HepG2 (cell line): ENCODE measurements around the gene OR52N1. TPM values are rescaled to one million over a fixed set of nuclear protein-coding genes. Genes with fewer than 3 reads are reported as not detected.

ENCODE experiments used
- ATAC-seq: fragments of 200-7000 bp; cut with Tn5 transposase; 3 replicates; pipeline ENCODE4 v1.9.1; 2020; ENCODE audit warnings: mild to moderate bottlenecking, moderate library complexity
- Bru-seq: library from RNA; stranded (reverse); fragments of 400-500 nt; gene quantifications from one replicate; lab custom pipeline; 2021; lab: Mats Ljungman, UMichigan
- BruChase-seq, 2 experiments: library from RNA; stranded (reverse); fragments of 400-500 nt; gene quantifications; one replicate each; lab custom pipeline; 2021; lab: Mats Ljungman, UMichigan
- BruUV-seq: library from RNA; stranded (reverse); fragments of 400-500 nt; replicated peaks from 2 replicates; lab custom pipeline; 2021; lab: Mats Ljungman, UMichigan
- CTCF ChIA-PET: fragments of 300-600 bp; formaldehyde crosslinking; extraction: SDS; loops from one replicate; lab custom pipeline; 2021; ENCODE audit warnings: low total read pairs, inconsistent platforms, low intra/inter-chr PET ratio; lab: Yijun Ruan, JAX
- POLR2A ChIA-PET: fragments of 350-600 bp; sonication (Branson Sonifier 250); formaldehyde crosslinking; loops from one replicate; lab custom pipeline; 2020; ENCODE audit warnings: antibody characterized with exemption, inconsistent platforms; lab: Yijun Ruan, JAX
- DNase-seq: peaks from one replicate; pipeline ENCODE4 v3.0.0-alpha.2; 2015; ENCODE audit warnings: low spot score
- FAIRE-seq: peaks from 3 replicates; lab custom pipeline; 2011; peaks lifted over from hg19 to GRCh38; lab: Jason Lieb, UNC
- H2AFZ ChIP-seq: one replicate; pipeline ENCODE4 v1.6.1; 2011; ENCODE audit warnings: low read length, inconsistent platforms
- H3K27ac ChIP-seq: fragments of 300-600 bp; 3 replicates; pipeline ENCODE4 v1.8.0; 2011; ENCODE audit warnings: mixed run types, mild to moderate bottlenecking, mixed read lengths, low read length, inconsistent platforms; ENCODE audit not compliant: insufficient read depth; ENCODE audit errors: extremely low read length
- H3K27me3 ChIP-seq, 2 experiments: fragments of 200-600 bp in 1 of 2; 2 replicates in 1 of 2; 3 replicates in 1 of 2; pipeline versions ENCODE4 v1.6.0 to v1.8.0; 2011; ENCODE audit warnings: low read length in 2 of 2, mild to moderate bottlenecking in 2 of 2, moderate library complexity in 2 of 2, inconsistent platforms in 1 of 2; ENCODE audit not compliant: insufficient read depth in 2 of 2, control insufficient read depth in 1 of 2
- H3K36me3 ChIP-seq, 2 experiments: fragments of 200-600 bp in 1 of 2; replicated peaks in 1 of 2; 2 replicates in 1 of 2; 3 replicates in 1 of 2; pipeline versions ENCODE4 v1.5.1 to v1.8.0; 2011; ENCODE audit warnings: low read length in 2 of 2, inconsistent platforms in 1 of 2; ENCODE audit not compliant: insufficient read depth in 2 of 2, control insufficient read depth in 1 of 2
- H3K4me1 ChIP-seq: 2 replicates; pipeline ENCODE4 v1.5.1; 2012; ENCODE audit warnings: low read length, inconsistent platforms; ENCODE audit not compliant: insufficient read depth
- H3K4me2 ChIP-seq: 2 replicates; pipeline ENCODE4 v1.6.0; 2011; ENCODE audit warnings: low read depth, low read length, inconsistent platforms
- H3K4me3 ChIP-seq, 3 experiments: fragments of 200-600 bp in 1 of 3; sonication (generic), shearing (Covaris generic) in 1 of 3; replicated peaks in 1 of 3; 2 replicates each; pipeline ENCODE4 v1.5.1; 2011 to 2016; ENCODE audit warnings: low read length in 3 of 3, inconsistent platforms in 2 of 3, low read depth in 2 of 3, mild to moderate bottlenecking in 2 of 3, control low read depth in 1 of 3, mixed read lengths in 1 of 3; ENCODE audit not compliant: insufficient read depth in 1 of 3
- H3K79me2 ChIP-seq: one replicate; pipeline ENCODE4 v1.6.1; 2011; ENCODE audit warnings: low read length, inconsistent platforms; ENCODE audit not compliant: insufficient read depth
- H3K9ac ChIP-seq: 2 replicates; pipeline ENCODE4 v1.6.0; 2011; ENCODE audit warnings: mild to moderate bottlenecking, low read depth, low read length, inconsistent platforms; ENCODE audit not compliant: insufficient read depth
- H3K9me3 ChIP-seq: 2 replicates; pipeline ENCODE4 v1.5.1; 2012; ENCODE audit warnings: mild to moderate bottlenecking, low read length
- H4K20me1 ChIP-seq: 2 replicates; pipeline ENCODE4 v1.6.0; 2011; ENCODE audit warnings: inconsistent platforms, mild to moderate bottlenecking, low read length, moderate library complexity; ENCODE audit not compliant: insufficient read depth
- ADNP ChIP-seq: sonication (generic); formaldehyde crosslinking; IDR thresholded peaks from 2 replicates; pipeline ENCODE4 v1.4.0; 2020; ENCODE audit warnings: missing genetic modification reagents
- ARNT ChIP-seq: fragments of 450-650 bp; IDR thresholded peaks from 2 replicates; pipeline ENCODE4 v1.6.1; 2017
- ARNT2 ChIP-seq: sonication (generic); formaldehyde crosslinking; IDR thresholded peaks from 2 replicates; pipeline ENCODE4 v1.8.0; 2022; ENCODE audit warnings: mild to moderate bottlenecking, low read depth, missing genetic modification reagents, moderate library complexity
- KDM5A ChIP-seq: fragments of 200-600 bp; sonication (generic); IDR thresholded peaks from 2 replicates; pipeline ENCODE4 v1.7.0; 2018; ENCODE audit warnings: antibody characterized with exemption, mild to moderate bottlenecking, low read length, borderline replicate concordance
- MED1 ChIP-seq: sonication (generic); formaldehyde crosslinking; IDR thresholded peaks from 2 replicates; pipeline ENCODE4 v1.4.0; 2020; ENCODE audit warnings: missing genetic modification reagents
- NFE2 ChIP-seq: sonication (generic); formaldehyde crosslinking; IDR thresholded peaks from 2 replicates; pipeline ENCODE4 v1.4.0; 2020; ENCODE audit warnings: missing genetic modification reagents
- ZKSCAN1 ChIP-seq: fragments of 150-350 bp; IDR thresholded peaks from 2 replicates; pipeline ENCODE4 v1.6.1; 2014; ENCODE audit warnings: low read length
- ZMYM3 ChIP-seq: sonication (generic); formaldehyde crosslinking; IDR thresholded peaks from 2 replicates; pipeline ENCODE4 v1.5.1; 2020; ENCODE audit warnings: mild to moderate bottlenecking, missing genetic modification reagents
- ZNF251 ChIP-seq: sonication (generic); formaldehyde crosslinking; IDR thresholded peaks from 2 replicates; pipeline ENCODE4 v1.9.0; 2021; ENCODE audit warnings: mild to moderate bottlenecking, missing genetic modification reagents
- ZNF333 ChIP-seq: sonication (generic); formaldehyde crosslinking; IDR thresholded peaks from 2 replicates; pipeline ENCODE4 v1.4.0; 2020; ENCODE audit warnings: mild to moderate bottlenecking, missing genetic modification reagents, borderline replicate concordance
- ZNF33B ChIP-seq: sonication (generic); formaldehyde crosslinking; IDR thresholded peaks from 2 replicates; pipeline ENCODE4 v1.5.1; 2020; ENCODE audit warnings: mild to moderate bottlenecking, missing genetic modification reagents
- ZNF891 ChIP-seq: sonication (generic); formaldehyde crosslinking; IDR thresholded peaks from 2 replicates; pipeline ENCODE4 v1.5.0; 2020; ENCODE audit warnings: mild to moderate bottlenecking, missing genetic modification reagents
- WGBS: methylation state at CpG from one replicate; pipeline ENCODE4 v1.1.6; 2017; ENCODE audit warnings: low lambda C conversion rate; 5-methylcytosine and 5-hydroxymethylcytosine counted together
- in situ Hi-C: cut with HindIII; loops from 2 replicates; pipeline ENCODE4 v1.10.0; 2017; ENCODE audit warnings: low pct_unique_long_range_greater_than_20kb; ENCODE audit not compliant: extremely low pct_ligation_motif_present
- intact Hi-C: fragments of 100-400 bp; cut with micrococcal nuclease; formaldehyde crosslinking; loops from one replicate; pipeline ENCODE4 v1.10.0; 2022; ENCODE audit not compliant: unreplicated experiment
- long read RNA-seq, 2 experiments: library from RNA in 1 of 2; library from polyadenylated mRNA in 1 of 2; stranded (forward) in 1 of 2; unstranded in 1 of 2; transcript quantifications; one replicate each; pipeline ENCODE4 v2.0.0, GENCODE V29; 2019 to 2022
- polyA minus RNA-seq, 3 experiments: library from RNA; depleted of rRNA, polyadenylated mRNA; stranded (reverse); fragments of >200 nt; gene quantifications; 2 replicates each; pipeline ENCODE4 v1.2.3, GENCODE V29; 2011; ENCODE audit warnings: low replicate concordance in 1 of 3
- polyA plus RNA-seq, 8 experiments: library from polyadenylated mRNA; depleted of rRNA in 3 of 8; stranded (reverse) in 7 of 8; unstranded in 1 of 8; fragments of >200 nt; fragmentation: Illumina TruSeq in 4 of 8; extraction: Trizol in 4 of 8; gene quantifications; 2 replicates each; pipeline versions ENCODE4 v1.2.1 to v1.2.3, GENCODE V29; 2011 to 2016; ENCODE audit warnings: low read depth in 4 of 8, missing spikeins in 1 of 8, mixed read lengths in 1 of 8; ENCODE audit not compliant: insufficient read depth in 1 of 8
- total RNA-seq, 5 experiments: library from RNA; depleted of rRNA; stranded (reverse); fragments of >200 nt; fragmentation: Illumina TruSeq; extraction: Trizol; gene quantifications; 2 replicates each; pipeline ENCODE4 v1.2.3, GENCODE V29; 2016; ENCODE audit warnings: low read depth in 1 of 5
- TF ChIP-seq, protein P1 (sequence below), 2 experiments: sonication (generic) in 1 of 2; formaldehyde crosslinking in 1 of 2; IDR thresholded peaks; 2 replicates each; pipeline versions ENCODE4 v1.5.1 to v1.6.1; 2011 to 2020; ENCODE audit warnings: borderline replicate concordance in 1 of 2, low read depth in 1 of 2, low read length in 1 of 2, mild to moderate bottlenecking in 1 of 2, missing genetic modification reagents in 1 of 2, moderate library complexity in 1 of 2
- TF ChIP-seq, protein P2 (sequence below): sonication (generic); formaldehyde crosslinking; IDR thresholded peaks from 2 replicates; pipeline ENCODE4 v1.5.0; 2020; ENCODE audit warnings: mild to moderate bottlenecking, low read depth, missing genetic modification reagents, borderline replicate concordance

OR52N1 gene
- not detected in 2 replicates for total RNA-seq (2016; rRNA removed; fragmentation: Illumina TruSeq; extraction: Trizol)
- total RNA-seq (2016; cell fraction: cytosol; rRNA removed; fragmentation: Illumina TruSeq; extraction: Trizol; ENCODE audit: low read depth), result not detected in 2 replicates
- not detected in 2 replicates for total RNA-seq (2016; cell fraction: insoluble cytoplasmic fraction; rRNA removed; fragmentation: Illumina TruSeq; extraction: Trizol)
- total RNA-seq (2016; cell fraction: membrane; rRNA removed; fragmentation: Illumina TruSeq; extraction: Trizol), result not detected in 2 replicates
- total RNA-seq (2016; cell fraction: nucleus; rRNA removed; fragmentation: Illumina TruSeq; extraction: Trizol), result not detected in 2 replicates
- not detected in 2 replicates for polyA plus RNA-seq (2011; rRNA removed)
- not detected in 2 replicates for polyA plus RNA-seq (2011; cell fraction: cytosol; rRNA removed)
- polyA plus RNA-seq (2011; cell fraction: nucleus; rRNA removed), result not detected in 2 replicates
- polyA plus RNA-seq (2012), result not detected in 2 replicates
- not detected in 2 replicates for polyA plus RNA-seq (2016; cell fraction: cytosol; fragmentation: Illumina TruSeq; extraction: Trizol; ENCODE audit: low read depth)
- not detected in 2 replicates for polyA plus RNA-seq (2016; cell fraction: insoluble cytoplasmic fraction; fragmentation: Illumina TruSeq; extraction: Trizol; ENCODE audit: low read depth)
- not detected in 2 replicates for polyA plus RNA-seq (2016; cell fraction: membrane; fragmentation: Illumina TruSeq; extraction: Trizol; ENCODE audit: low read depth)
- polyA plus RNA-seq (2016; cell fraction: nucleus; fragmentation: Illumina TruSeq; extraction: Trizol; ENCODE audit: insufficient read depth, low read depth), result not detected in 2 replicates
- not detected in 2 replicates for polyA minus RNA-seq (2011; rRNA and poly(A)+ RNA removed; ENCODE audit: low replicate concordance)
- polyA minus RNA-seq (2011; cell fraction: cytosol; rRNA and poly(A)+ RNA removed), result not detected in 2 replicates
- polyA minus RNA-seq (2011; cell fraction: nucleus; rRNA and poly(A)+ RNA removed), result not detected in 2 replicates
- not detected for Bru-seq, nascent RNA
- not detected for BruChase-seq, experiment 1, labeled RNA remaining after a 6-hour chase
- not detected for BruChase-seq, experiment 2, labeled RNA remaining after a 2-hour chase
- long read RNA-seq, experiment 1, result 0 reads
- long read RNA-seq, experiment 2, result 0 reads

DNA sequence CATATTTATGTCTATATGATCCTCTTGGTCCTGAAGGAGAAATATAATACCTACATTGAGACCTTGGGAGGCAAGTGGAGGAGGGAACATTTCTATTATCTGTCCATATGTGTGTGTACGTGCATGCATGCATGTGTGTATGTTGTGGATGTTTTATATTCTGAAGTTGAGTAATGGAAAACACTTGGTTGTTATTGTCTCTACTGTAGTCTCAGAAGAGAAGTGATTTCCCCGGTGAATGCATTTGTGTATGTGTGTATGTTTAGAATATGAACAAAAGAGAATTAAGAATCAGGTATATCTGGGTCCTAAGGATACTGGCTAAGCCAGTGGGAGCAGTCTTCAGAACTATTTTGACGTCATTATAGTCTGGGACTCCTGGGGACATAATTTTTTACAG, at the start of gene OR52N1:
Gene OR52N1 (minus strand): TSS at position 101 of the 400 bp plus-strand sequence. CDS start 2,449 bp downstream, outside the sequence.
- ATAC-seq, result no peak
- BruUV-seq, result no TSS peak
- Histone ChIP-seq H3K27ac (no peak within 1 kb of the TSS), H3K4me3 (no peak within 1 kb of the TSS), H3K9ac (no peak within 1 kb of the TSS), H4K20me1 (no peaks in the 10 kb centered on the region), H2AFZ (no peak within 1 kb of the TSS), H3K9me3 (no peaks in the 10 kb centered on the region), H3K27me3 (no peaks in the 10 kb centered on the region), H3K79me2 (no peaks in the 10 kb centered on the region), H3K4me1 (no peaks in the 10 kb centered on the region), H3K4me2 (no peak within 1 kb of the TSS), H3K36me3 (no peaks in the 10 kb centered on the region)
- POLR2A ChIA-PET, result no interaction called here
- DNase-seq, result no peak
- CTCF ChIA-PET, result no interaction called here
- TF ChIP-seq ZNF333 (CRISPR knock-in tag), result no peak
- TF ChIP-seq ARNT, result no peak
- TF ChIP-seq ZNF891 (CRISPR knock-in tag), result no peak
- TF ChIP-seq ZKSCAN1, result no peak
- TF ChIP-seq KDM5A, result no peak
- TF ChIP-seq, protein P1, sequence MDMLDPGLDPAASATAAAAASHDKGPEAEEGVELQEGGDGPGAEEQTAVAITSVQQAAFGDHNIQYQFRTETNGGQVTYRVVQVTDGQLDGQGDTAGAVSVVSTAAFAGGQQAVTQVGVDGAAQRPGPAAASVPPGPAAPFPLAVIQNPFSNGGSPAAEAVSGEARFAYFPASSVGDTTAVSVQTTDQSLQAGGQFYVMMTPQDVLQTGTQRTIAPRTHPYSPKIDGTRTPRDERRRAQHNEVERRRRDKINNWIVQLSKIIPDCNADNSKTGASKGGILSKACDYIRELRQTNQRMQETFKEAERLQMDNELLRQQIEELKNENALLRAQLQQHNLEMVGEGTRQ (IDR thresholded peaks at IDR 0.05; ENCODE audit: low read depth, low read length), result no peak
- TF ChIP-seq, protein P1 (CRISPR knock-in tag; IDR thresholded peaks at IDR 0.05; ENCODE audit: borderline replicate concordance), result no peak
- no peak for TF ChIP-seq NFE2
- TF ChIP-seq ZMYM3, result no peak
- TF ChIP-seq, protein P2, sequence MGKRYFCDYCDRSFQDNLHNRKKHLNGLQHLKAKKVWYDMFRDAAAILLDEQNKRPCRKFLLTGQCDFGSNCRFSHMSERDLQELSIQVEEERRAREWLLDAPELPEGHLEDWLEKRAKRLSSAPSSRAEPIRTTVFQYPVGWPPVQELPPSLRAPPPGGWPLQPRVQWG (CRISPR knock-in tag), result no peak
- no peak for TF ChIP-seq ARNT2
- no peak for TF ChIP-seq MED1 (CRISPR knock-in tag)
- no peak for TF ChIP-seq ZNF33B (CRISPR knock-in tag)
- TF ChIP-seq ADNP (CRISPR knock-in tag), result no peak
- TF ChIP-seq ZNF251, result no peak
- no peak for FAIRE-seq
- intact Hi-C loops, result no loop called here
- in situ Hi-C loops, result no loop called here
- 22% methylated on average over 3 of the region's 3 CpGs for WGBS
